Limb (tissue), 2 donors: ENCODE results near the gene PHKB.
"Not testable (repeated sequence)": the region's sequence is repeated elsewhere in the genome, so short reads cannot be mapped to it uniquely, and the experiment has no call there.

Experiments used
- DNase-seq, 2 donors: peaks; one replicate each; pipeline ENCODE4 v3.0.0-alpha.2; 2016; ENCODE audit errors: extremely low spot score in 2 of 2

The PHKB gene

DNA sequence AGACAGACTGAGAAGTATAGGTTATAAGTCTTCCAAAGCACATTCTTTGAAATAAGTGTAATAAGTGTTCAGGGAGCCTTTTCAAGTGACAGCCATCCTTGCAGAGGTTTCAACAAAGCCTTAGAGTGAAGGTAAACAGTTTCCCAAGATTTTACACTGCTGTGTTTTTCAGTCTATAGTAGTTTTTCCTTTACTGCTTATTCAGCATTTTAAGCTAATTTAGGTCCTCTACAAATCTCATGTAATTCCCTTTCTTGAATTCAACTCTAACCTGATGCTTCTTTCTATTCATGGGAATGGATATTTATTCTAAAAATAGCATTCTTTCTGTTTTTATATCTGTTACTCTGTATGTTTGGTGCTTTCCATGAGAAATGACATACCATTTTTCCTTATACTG, 211.3 kb downstream of the PHKB start:
- no peak for DNase-seq

DNA sequence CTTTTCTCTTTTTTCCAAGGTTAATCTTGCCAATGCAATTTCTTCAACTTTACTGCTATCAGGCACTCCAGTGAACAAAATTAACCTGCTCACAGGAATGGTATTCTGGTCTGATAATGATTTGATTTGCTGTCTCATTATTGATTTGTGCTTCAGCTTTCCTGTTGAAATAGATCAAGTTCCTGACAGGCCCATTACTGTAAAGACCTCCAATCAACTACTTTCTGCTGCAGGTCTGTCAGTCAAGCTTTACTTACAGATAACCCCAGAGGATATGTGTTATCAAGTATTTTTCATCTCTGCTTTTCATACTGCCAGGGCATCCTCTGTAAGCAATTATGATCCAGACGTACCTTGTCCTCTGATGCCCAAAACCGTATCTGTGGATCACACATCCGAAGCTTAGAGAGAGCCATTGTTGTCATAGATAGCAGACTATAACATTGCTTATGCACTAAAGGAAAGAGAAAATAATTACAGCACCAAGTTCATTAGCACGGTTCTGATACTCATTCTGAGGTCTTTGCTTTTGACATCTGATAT, 215.6 kb downstream of the PHKB start:
- DNase-seq = no peak

DNA sequence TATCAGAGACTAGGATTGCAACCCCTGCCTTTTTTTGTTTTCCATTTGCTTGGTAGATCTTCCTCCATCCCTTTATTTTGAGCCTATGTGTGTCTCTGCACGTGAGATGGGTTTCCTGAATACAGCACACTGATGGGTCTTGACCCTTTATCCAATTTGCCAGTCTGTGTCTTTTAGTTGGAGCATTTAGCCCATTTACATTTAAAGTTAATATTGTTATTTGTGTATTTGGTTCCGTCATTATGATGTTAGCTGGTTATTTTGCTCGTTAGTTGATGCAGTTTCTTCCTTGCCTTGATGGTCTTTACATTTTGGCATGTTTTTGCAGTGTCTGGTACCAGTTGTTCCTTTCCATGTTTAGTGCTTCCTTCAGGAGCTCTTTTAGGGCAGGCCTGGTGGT, 220.4 kb downstream of the PHKB start:
- DNase-seq = not testable (repeated sequence)

DNA sequence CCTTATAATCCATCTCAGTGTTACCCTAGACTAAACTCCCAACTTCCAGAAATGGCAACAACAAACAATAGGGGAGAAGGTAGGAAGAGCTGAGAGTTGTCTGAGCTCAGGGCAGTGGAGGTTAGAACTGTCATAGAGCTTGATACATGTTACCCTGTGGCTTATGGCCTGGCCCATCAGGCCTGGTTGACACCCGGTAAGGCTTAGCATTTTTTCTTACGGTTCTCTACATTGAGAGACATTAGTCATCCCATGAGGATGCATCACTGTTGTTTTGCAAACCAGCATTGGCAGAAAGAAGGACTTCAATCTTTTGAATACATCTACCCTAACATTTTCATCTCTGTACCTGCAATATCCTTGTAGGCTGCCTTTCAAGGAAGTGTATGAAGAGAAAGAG, 226.6 kb downstream of the PHKB start:
- no peak for DNase-seq

DNA sequence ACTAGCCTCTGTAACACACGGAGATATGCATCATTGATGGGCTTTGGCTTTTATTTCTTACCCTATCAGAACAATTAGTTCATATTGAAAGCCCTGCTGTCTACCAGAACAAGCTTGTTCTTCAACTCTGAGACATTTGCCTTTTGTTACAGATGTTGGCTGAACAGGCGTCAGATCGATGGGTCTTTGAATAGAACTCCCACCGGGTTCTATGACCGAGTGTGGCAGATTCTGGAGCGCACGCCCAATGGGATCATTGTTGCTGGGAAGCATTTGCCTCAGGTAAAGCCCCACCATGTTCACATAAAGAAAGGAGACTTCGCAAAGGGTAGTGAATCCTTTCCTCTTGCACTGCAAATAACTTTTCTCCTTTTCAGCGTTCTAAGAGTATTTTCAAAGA, 232.1 kb downstream of the PHKB start:
- DNase-seq = no peak

DNA sequence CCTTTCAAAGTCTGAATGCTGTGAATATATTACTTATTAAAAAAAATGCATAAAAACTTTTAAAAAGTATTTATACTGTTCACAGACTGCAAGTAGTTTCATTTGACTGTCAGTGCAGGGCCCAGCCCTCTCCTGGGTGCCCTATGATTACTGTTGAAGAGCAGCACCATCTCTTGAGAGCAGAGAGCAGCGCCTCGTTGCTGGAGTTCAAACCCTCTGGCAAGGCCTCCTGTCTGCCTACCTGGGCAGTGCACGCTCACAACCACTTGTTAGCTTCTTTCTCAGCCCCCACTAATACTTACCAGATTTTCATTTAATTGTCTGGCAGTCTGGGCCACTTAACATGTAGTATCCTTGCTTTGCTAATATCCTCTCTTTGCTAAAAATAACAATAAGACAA, 233.4 kb downstream of the PHKB start:
- DNase-seq = no peak

DNA sequence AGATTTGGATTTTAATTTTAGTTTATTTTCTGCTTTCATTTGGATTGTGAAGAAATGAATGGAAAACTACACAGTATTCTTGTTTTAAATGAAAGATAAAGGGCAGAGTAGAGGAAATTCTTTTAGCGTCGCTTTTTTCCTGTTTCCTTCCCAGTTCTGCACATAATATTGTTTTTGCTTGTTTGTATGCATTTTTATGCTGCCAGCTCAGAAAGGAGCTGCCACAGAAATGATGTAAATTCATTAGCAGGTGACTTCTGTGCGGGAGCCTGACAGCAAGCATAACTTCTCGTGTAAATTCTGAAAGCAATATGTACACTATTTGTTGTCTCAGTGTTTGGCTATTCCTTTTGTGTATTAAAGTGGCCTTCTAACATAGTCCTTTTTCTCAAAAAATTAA, 234.6 kb downstream of the PHKB start:
- DNase-seq = no peak

DNA sequence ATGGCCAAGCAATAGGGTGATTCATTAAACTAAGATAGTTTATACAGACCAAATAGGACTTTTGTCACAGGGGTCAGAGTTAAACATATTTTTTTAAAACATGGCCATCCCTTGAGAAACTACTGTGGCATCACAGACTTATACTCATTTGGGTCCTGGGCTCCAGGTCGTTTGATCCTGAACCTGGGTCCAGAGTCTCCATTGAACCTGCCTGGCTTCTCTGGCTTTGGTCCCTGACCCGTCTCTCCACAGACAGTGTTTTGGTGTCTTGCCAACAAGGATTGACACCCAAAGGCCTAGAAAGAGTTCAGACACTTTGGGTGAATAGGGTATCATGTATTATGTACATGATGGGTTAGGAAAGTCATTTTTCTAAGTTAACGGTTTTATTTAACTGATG, 236.7 kb downstream of the PHKB start:
- no peak for DNase-seq

DNA sequence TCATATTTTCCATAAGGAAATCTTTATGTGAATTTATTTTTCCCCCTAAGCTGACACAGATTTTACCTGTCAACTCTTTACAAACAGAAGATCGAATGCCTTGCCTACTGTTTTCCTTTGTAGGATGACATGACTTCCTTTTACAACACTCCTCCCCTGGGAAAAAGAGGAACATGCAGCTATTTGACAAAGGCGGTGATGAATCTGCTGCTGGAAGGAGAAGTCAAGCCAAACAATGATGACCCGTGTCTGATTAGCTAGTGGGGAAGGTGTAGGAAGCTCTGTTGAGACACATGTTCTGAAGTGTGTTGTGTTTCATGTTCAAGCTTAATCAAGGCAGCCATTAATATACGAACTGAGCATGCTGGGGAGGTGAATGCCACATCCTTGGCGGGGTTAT, 238.0 kb downstream of the PHKB start:
- no peak for DNase-seq

DNA sequence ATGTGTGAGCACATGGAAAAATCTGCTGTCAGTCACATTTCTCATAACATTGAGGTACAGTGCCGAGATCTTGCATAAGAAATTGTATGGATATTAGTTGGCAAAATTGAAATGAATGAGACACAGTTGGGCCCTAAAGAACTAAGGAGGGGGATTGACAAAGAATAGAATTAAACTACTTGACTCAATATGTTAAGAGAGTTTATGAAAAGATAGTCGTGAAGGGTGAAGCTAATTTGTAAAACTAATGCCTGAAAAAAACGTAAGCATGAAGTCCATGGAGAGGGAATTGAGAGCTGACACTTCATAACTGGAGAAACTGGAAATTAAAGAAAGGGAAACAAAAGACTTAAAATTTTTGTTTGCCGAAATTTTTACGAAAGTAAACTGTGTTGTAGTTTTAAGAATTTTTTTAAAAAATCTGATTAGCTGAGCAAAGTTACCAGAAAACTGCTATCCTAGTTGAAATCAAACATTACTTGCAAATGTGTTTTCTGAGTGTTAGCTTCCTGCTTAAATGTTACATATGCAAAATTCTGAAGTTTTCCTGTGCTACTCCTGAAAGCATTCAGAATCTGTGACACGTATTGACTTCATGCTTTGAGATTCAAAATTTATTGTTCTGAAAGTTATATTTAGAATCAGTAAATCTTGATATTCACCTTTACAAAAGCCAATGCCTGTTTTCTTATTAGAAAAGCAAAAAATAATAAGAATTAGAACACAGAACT, 239.9 kb downstream of the PHKB start:
- DNase-seq = no peak

DNA sequence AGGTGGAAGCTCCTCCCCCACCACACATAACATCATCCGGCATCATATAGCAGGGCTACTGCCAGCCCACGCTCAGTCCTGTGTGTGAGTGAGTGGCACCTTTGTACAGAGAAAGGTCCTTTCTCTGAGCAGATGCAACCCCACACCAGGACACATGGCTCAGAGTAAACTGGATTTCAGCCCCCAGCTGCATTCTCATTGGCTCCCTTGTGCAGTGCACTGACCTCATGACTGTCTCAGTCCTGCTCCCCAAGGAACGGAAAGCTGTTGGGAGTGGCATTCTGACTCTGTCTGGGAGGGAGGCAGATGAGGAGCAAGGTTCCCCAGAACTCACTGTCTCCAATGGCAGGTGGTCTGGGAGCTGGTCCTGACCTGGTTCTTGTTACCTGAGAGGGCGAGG, 244.1 kb downstream of the PHKB start:
- no peak for DNase-seq

DNA sequence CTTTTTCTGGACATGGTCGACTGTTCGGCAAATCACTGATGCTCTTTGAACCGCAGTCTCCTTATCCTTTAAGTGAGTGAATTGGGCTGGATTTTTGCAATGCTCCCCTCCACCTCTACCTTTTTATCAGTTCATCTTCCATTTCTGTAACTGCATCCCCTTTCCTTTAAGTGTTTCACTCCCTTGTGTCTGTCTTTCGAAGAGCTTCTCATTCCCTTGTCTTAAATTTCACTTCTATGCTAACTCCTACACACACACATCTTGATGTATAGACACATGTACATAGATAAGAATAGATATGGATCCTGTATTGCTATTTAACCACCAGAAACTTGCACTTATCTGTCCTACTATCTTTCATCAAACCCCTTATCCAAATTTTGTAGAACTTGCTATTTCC, 250.7 kb downstream of the PHKB start:
- no peak for DNase-seq

DNA sequence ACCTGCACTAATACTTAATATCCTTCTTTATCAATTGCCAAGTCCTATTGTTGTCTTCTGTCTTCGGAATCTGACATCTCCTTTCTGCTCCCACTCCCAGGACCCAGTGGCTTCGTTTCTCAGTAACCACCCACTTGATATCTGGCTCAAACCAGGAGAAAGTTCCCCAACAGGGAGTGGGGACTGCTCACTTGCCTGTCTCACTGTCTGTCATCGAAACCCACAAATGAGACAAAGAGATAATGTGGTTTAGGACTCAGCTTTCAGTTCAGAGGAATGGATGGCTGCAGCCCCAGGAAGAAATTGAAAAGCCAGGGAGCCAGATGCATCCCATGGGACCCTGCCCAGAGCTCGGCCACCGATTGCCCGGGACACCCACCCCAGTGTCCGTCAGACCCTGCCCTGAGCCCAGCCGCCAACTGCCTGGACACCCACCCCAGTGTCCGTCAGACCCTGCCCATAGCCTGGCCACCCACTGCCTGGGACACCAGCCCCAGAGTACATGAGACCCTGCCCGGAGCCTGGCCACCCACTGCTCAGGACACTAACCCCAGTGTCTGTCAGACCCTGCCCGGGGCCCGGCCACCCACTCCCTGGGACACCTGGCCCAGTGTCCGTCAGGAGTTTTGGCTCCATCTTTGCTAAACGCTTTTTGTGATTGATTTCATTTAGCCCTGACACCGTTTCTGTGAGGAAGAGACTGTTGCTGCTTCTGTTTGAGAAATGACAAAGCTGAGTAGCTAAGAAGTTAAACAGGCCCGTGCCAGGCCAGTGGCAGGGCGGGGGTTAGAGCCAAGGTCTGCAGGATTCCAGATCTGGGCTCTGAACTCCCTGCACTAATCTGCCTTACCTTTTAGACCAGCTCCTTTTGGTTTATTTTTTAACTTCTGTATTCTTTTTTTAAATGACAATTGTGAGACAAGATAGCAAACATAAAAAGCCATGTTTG, 251.4 kb downstream of the PHKB start:
- DNase-seq = no peak

DNA sequence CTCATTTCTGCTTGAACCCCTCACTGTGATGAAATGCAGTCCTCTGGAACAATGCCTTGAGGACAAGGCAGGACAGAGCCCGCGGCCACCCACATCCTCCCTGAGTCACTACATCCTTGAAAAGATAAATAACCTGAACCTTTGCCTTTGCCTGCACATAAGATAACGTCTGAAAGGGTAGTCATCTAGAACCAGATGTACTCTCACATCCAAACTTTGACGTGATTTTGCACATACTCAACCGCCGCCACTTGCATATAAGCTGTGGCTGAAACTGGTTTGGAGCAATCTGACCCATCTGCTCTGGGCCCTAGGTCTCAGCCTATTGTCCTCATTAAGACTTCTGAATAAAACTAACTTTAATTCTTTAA, 252.1 kb downstream of the PHKB start:
- DNase-seq = no peak

DNA sequence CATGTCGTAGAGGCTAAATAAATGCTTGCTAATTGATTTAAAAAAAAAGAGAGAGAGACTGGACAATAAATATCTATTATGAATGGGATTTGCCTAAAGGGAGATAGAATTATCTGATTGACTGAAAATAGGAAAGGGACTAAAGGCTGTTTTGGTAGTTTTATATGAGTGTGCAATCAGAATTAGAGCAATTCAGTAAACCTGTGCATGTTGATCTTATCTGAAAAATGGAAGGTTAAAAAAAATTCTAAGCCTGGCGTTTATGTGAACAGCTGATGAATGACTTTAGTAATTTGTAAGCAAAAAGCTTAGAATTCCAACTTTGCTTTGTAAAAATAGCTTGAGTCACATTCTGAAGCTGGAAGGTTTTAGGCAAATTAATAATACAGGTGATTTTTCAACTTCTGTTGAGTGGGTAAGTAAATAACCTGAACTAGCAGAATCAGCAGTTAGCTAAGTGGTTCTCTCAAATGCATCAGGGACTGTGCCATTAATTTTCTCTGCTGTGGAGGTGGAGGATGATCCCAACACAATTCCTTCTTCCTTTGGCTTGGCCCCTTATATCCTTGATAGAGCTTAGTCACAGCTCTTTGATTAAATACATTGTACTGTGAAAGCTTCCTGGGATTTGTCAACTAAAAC, 254.4 kb downstream of the PHKB start:
- DNase-seq = no peak

DNA sequence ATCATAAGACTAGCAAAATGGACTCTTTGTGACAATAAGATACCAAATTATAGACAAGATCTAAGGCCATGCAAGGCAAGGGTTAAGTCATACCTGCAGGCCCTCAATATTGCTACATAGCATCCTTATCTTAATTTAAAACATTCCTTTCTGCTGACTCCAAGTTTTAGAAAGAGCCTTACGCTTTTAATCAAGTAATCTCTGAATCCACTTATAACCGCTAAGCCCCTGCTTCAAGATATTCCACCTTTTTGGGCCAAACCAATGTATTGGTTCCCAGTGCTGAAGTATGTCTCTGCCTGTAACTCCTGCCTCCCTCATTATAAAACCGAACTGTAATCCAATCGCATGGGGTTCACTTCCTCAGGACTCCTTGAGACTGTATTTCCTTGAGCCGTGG, 255.4 kb downstream of the PHKB start:
- no peak for DNase-seq

DNA sequence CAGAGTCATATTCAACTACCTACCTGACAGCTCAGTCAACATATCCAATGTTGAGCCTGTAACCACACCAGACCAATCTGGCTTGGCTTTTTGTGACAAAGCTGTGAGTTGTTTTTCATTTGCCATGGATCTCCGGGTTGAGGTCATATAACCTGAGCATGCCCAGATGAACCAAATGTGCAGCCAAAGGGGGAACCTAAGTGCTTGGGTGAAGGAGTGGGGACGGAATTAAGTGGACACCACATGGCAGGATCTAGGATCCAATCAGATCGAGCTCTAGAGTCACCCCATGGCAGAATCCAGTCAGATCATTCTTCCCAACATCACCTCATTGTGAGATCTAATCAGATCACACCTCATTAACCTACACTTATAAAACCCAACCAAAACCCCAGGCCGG, 258.6 kb downstream of the PHKB start:
- DNase-seq = no peak

DNA sequence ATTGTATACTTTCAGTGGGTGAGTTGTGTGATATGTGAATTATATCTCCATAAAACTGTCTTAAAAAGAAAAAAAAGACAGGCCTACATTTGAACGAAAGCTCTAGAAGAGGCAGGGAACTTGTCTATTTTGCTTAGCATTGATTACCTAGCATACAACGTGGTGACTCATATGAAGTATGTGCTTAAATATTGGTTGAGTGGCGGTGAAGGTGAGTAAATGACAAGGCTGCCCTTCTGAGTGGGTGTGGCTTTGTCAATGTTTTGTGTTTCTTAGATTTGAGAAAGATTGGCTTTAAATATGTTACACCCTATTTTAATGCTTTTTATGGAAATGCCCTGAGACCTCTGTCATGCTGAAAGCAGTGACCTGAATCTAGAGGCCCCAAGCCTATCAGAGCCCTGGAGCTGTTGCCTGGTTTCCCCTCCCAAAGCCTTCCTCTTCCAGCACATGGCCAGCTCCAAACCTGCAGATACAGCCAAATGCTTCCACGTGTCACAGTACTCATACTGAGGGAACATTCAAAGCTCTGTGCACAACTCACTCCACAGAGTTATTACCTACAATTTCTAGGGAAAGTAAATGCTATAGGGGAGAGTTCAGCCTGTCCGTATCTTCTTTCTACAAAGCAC, 260.0 kb downstream of the PHKB start:
- no peak for DNase-seq

DNA sequence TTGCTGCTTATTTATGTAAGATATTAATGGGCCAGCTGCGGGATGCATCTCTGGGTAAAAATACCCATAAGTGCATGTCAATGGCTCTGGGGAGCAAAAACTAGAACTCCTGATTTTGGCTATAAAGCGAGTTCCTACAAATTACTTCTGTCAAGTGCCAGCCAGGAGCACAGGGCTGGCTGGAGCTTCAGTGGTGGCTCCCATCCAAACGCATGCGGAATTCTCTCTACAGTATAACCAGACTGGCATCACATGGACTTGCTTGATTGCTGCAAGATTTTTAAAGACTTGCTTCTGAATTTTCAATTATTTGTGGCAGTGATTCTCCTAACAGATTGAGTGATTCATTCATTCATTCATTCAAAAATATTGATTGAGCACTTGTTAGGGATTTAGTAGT, 260.9 kb downstream of the PHKB start:
- DNase-seq = no peak

DNA sequence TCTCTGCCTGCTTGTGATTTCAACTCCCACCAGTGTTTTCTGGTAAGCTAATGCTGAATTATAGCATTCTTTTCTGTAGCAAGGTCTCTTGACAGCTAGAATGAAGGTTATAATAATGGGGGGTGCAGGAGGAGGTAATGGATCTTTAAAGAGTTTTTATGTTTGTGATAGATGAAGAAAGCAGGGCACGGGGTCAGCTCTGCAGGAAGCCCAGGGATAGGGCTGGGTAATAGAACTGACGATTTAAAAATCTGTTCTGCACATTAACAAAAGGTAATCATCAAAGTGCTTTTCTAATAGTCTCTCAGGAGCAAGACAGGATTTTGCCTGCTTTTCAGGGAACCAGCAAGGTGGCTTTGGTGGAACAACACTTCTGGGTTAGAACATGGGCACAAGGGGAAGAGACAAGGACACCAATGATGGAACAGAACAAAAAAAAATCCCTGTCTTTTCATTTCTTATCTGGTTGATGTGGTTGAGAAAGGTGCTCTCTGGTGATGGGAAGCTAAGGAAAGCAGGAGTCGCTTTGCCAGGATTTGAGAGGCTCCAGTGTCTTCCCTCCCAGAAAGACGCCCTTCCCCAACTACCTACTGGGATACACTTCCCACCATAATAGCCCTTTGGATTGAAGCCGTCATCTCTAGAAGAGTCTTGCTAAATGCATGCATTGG, 263.1 kb downstream of the PHKB start:
- DNase-seq = no peak

DNA sequence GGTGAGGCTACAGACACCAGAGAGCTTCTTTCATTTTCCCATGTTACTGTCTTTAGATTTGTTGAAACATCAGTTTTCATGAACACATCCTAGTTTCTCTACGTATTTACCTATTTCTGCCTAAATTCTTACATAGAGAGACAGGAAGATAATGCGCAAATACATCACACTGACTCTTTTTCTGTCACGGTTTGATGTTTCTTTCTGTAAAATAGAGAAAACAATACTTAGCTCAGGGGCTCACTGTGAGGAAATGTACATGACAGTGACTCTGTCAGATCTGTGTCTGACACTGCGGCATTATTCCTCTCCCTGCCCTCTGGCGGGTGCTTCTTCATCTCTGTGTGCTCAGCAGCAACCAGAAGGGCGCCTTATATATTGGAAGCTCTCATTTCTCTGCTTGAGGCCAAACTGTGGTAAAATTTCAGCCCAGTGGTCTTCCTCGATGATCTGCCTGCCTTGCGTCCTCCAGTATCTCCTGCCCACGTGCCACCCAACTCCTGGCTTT, 264.1 kb downstream of the PHKB start:
- DNase-seq = no peak
